ENCODE data around the gene CACNA1D.
A peak's percentile ranks its signal among the peaks of the same experiment; 100 is the strongest.

The CACNA1D gene

GRCh38 chr3:53585627-53586026 lies 91.2 kb downstream of the CACNA1D start:
- Mint-ChIP-seq H3K27me3 (peaks cover 3% of the 10 kb centered on the region), H3K27ac (no peak overlapping the region)

GRCh38 chr3:53588122-53588521 lies 93.7 kb downstream of the CACNA1D start:
- Mint-ChIP-seq H3K36me3 (no peaks in the 10 kb centered on the region), H3K9me3 (no peaks in the 10 kb centered on the region), H3K27ac (no peak overlapping the region), H3K4me3 (no peak overlapping the region), H3K4me1 (peaks cover 8% of the 10 kb centered on the region), H3K27me3 (peaks cover 3% of the 10 kb centered on the region)
- ATAC-seq (ENCODE audit: low read depth) (no peak), DNase-seq (ENCODE audit: low spot score in 2 of 2) (no peak)

More at GRCh38 chr3:53585627-53586026, 91.2 kb downstream of the CACNA1D start:
- ATAC-seq (ENCODE audit: low read depth) (no peak), DNase-seq (ENCODE audit: low spot score in 2 of 2) (no peak)
- Mint-ChIP-seq H3K4me3 (no peak overlapping the region), H3K4me1 (no peaks in the 10 kb centered on the region), H3K36me3 (no peaks in the 10 kb centered on the region), H3K9me3 (no peaks in the 10 kb centered on the region)

GRCh38 chr3:53589201-53589600 lies 94.8 kb downstream of the CACNA1D start:
- Mint-ChIP-seq H3K9me3 (no peaks in the 10 kb centered on the region), H3K27ac (no peak overlapping the region), H3K27me3 (peaks cover 4% of the 10 kb centered on the region), H3K4me1 (peaks cover 8% of the 10 kb centered on the region), H3K4me3 (no peak overlapping the region), H3K36me3 (no peaks in the 10 kb centered on the region)
- DNase-seq (ENCODE audit: low spot score in 2 of 2), result no peak
- ATAC-seq (ENCODE audit: low read depth), result no peak

- peaks cover 8% of the 10 kb centered on the region for H3K4me1 Mint-ChIP-seq
- no peak overlapping the region for H3K4me3 Mint-ChIP-seq
- H3K27ac Mint-ChIP-seq, result no peak overlapping the region
- DNase-seq (ENCODE audit: low spot score in 2 of 2), result no peak
- no peaks in the 10 kb centered on the region for H3K9me3 Mint-ChIP-seq
- peaks cover 3% of the 10 kb centered on the region for H3K27me3 Mint-ChIP-seq
- ATAC-seq (ENCODE audit: low read depth), result no peak
- no peaks in the 10 kb centered on the region for H3K36me3 Mint-ChIP-seq
These were observed 95.4 kb downstream of the CACNA1D start for GRCh38 chr3:53589806-53590205.

GRCh38 chr3:53590606-53591005 lies 96.2 kb downstream of the CACNA1D start:
- Mint-ChIP-seq H3K27me3 (peaks cover 3% of the 10 kb centered on the region), H3K27ac (no peak overlapping the region), H3K4me1 (peaks cover 8% of the 10 kb centered on the region), H3K9me3 (no peaks in the 10 kb centered on the region), H3K36me3 (no peaks in the 10 kb centered on the region), H3K4me3 (no peak overlapping the region)
- ATAC-seq (ENCODE audit: low read depth) (no peak), DNase-seq (ENCODE audit: low spot score in 2 of 2) (no peak)

- Mint-ChIP-seq H3K4me3 (no peak overlapping the region), H3K4me1 (peaks cover 8% of the 10 kb centered on the region), H3K36me3 (no peaks in the 10 kb centered on the region), H3K27me3 (peaks cover 3% of the 10 kb centered on the region), H3K9me3 (no peaks in the 10 kb centered on the region), H3K27ac (no peak overlapping the region)
- no peak for ATAC-seq (ENCODE audit: low read depth)
- DNase-seq (ENCODE audit: low spot score in 2 of 2), result no peak
These were observed 97.2 kb downstream of the CACNA1D start for GRCh38 chr3:53591646-53592045.

GRCh38 chr3:53592862-53593261 lies 98.5 kb downstream of the CACNA1D start:
- no peak overlapping the region for H3K27ac Mint-ChIP-seq

GRCh38 chr3:53593611-53594010 lies 99.2 kb downstream of the CACNA1D start:
- DNase-seq (ENCODE audit: low spot score in 2 of 2) (no peak), ATAC-seq (ENCODE audit: low read depth) (no peak)
- Mint-ChIP-seq H3K36me3 (no peaks in the 10 kb centered on the region), H3K4me1 (peaks cover 8% of the 10 kb centered on the region), H3K27ac (no peak overlapping the region), H3K4me3 (no peak overlapping the region), H3K9me3 (no peaks in the 10 kb centered on the region), H3K27me3 (peaks cover 3% of the 10 kb centered on the region)

More at GRCh38 chr3:53592862-53593261, 98.5 kb downstream of the CACNA1D start:
- Mint-ChIP-seq H3K4me1 (peaks cover 8% of the 10 kb centered on the region), H3K4me3 (no peak overlapping the region), H3K9me3 (no peaks in the 10 kb centered on the region), H3K36me3 (no peaks in the 10 kb centered on the region), H3K27me3 (peaks cover 3% of the 10 kb centered on the region)
- DNase-seq (ENCODE audit: low spot score in 2 of 2) (no peak), ATAC-seq (ENCODE audit: low read depth) (peak; percentile 60)

- DNase-seq (ENCODE audit: low spot score in 2 of 2) (no peak), ATAC-seq (ENCODE audit: low read depth) (no peak)
- H3K4me3 Mint-ChIP-seq, result no peak overlapping the region
- H3K36me3 Mint-ChIP-seq, result no peaks in the 10 kb centered on the region
- no peak overlapping the region for H3K27ac Mint-ChIP-seq
- peaks cover 3% of the 10 kb centered on the region for H3K27me3 Mint-ChIP-seq
- peaks cover 8% of the 10 kb centered on the region for H3K4me1 Mint-ChIP-seq
- H3K9me3 Mint-ChIP-seq, result no peaks in the 10 kb centered on the region
These were observed 99.9 kb downstream of the CACNA1D start for GRCh38 chr3:53594276-53594675.

- no peaks in the 10 kb centered on the region for H3K9me3 Mint-ChIP-seq
- H3K4me1 Mint-ChIP-seq, result peaks cover 8% of the 10 kb centered on the region
- H3K36me3 Mint-ChIP-seq, result no peaks in the 10 kb centered on the region
- DNase-seq (ENCODE audit: low spot score in 2 of 2), result no peak
- peaks cover 1% of the 10 kb centered on the region for H3K27me3 Mint-ChIP-seq
- H3K4me3 Mint-ChIP-seq, result no peak overlapping the region
- no peak overlapping the region for H3K27ac Mint-ChIP-seq
- ATAC-seq (ENCODE audit: low read depth), result no peak
These were observed 101.2 kb downstream of the CACNA1D start for GRCh38 chr3:53595660-53596059.

GRCh38 chr3:53597136-53597915 lies 102.9 kb downstream of the CACNA1D start:
- peaks cover 1% of the 10 kb centered on the region for H3K27me3 Mint-ChIP-seq
- no peak for DNase-seq (ENCODE audit: low spot score in 2 of 2)
- no peaks in the 10 kb centered on the region for H3K36me3 Mint-ChIP-seq
- peaks cover 4% of the 10 kb centered on the region for H3K4me1 Mint-ChIP-seq
- no peak overlapping the region for H3K27ac Mint-ChIP-seq
- H3K4me3 Mint-ChIP-seq, result no peak overlapping the region
- no peaks in the 10 kb centered on the region for H3K9me3 Mint-ChIP-seq
- ATAC-seq (ENCODE audit: low read depth), result no peak

- ATAC-seq (ENCODE audit: low read depth) (no peak), DNase-seq (ENCODE audit: low spot score in 2 of 2) (no peak)
- Mint-ChIP-seq H3K4me1 (no peaks in the 10 kb centered on the region), H3K4me3 (no peak overlapping the region), H3K27me3 (no peaks in the 10 kb centered on the region), H3K9me3 (no peaks in the 10 kb centered on the region), H3K36me3 (no peaks in the 10 kb centered on the region), H3K27ac (no peak overlapping the region)
These were observed 105.4 kb downstream of the CACNA1D start for GRCh38 chr3:53599771-53600170.

- H3K4me3 Mint-ChIP-seq, result no peak overlapping the region
- H3K27ac Mint-ChIP-seq, result no peak overlapping the region
- DNase-seq (ENCODE audit: low spot score in 2 of 2) (no peak), ATAC-seq (ENCODE audit: low read depth) (no peak)
- no peaks in the 10 kb centered on the region for H3K36me3 Mint-ChIP-seq
- H3K27me3 Mint-ChIP-seq, result peaks cover 2% of the 10 kb centered on the region
- H3K9me3 Mint-ChIP-seq, result peaks cover 5% of the 10 kb centered on the region
- no peaks in the 10 kb centered on the region for H3K4me1 Mint-ChIP-seq
These were observed 108.5 kb downstream of the CACNA1D start for GRCh38 chr3:53602866-53603265.

GRCh38 chr3:53604232-53604631 lies 109.8 kb downstream of the CACNA1D start:
- DNase-seq (ENCODE audit: low spot score in 2 of 2) (no peak), ATAC-seq (ENCODE audit: low read depth) (no peak)
- Mint-ChIP-seq H3K4me1 (no peaks in the 10 kb centered on the region), H3K27me3 (peaks cover 2% of the 10 kb centered on the region), H3K36me3 (no peaks in the 10 kb centered on the region), H3K9me3 (peaks cover 5% of the 10 kb centered on the region), H3K27ac (no peak overlapping the region), H3K4me3 (no peak overlapping the region)

- H3K4me1 Mint-ChIP-seq, result no peaks in the 10 kb centered on the region
These were observed 112.4 kb downstream of the CACNA1D start for GRCh38 chr3:53606793-53607192.

More at GRCh38 chr3:53606793-53607192, 112.4 kb downstream of the CACNA1D start:
- Mint-ChIP-seq H3K27me3 (peaks cover 2% of the 10 kb centered on the region), H3K9me3 (peaks cover 7% of the 10 kb centered on the region), H3K27ac (no peak overlapping the region), H3K4me3 (no peak overlapping the region), H3K36me3 (no peaks in the 10 kb centered on the region)
- no peak for DNase-seq (ENCODE audit: low spot score in 2 of 2)
- no peak for ATAC-seq (ENCODE audit: low read depth)

Data from memory B cell (primary cell).